Measurements from ENCODE around the gene GXYLT2.

The GXYLT2 gene

DNA sequence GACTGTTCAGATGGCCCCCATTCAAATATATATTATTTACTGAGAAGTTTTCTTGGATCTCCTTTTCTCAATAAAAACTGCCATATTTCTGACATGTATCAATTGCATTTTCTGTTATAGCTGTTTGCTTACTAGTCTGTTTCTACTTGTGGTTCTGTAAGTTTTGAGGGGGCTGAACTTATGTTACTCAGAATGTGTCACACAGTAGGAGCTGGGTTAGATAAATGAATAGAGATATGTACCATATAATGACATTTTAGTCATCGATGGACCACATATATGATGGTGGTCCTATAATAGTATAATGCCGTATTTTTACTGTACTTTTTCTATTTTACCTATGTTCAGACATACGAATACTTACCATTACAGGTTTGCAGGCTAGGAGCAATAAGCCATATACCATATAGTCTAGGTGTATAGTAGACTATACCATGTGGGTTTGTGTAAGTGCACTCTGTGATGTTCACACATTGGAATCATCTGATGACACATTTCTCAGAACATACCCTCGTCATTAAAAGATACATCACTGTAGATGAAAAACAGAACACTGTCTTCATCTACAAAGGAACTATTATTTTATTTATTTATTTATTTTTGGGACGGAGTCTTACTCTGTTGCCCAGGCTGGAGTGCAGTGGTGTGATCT, 131.1 kb downstream of the GXYLT2 start:
- H3K4me3 ChIP-seq (ENCODE audit: low read depth, low read length): no peak overlapping the region
- TF ChIP-seq, protein P1, sequence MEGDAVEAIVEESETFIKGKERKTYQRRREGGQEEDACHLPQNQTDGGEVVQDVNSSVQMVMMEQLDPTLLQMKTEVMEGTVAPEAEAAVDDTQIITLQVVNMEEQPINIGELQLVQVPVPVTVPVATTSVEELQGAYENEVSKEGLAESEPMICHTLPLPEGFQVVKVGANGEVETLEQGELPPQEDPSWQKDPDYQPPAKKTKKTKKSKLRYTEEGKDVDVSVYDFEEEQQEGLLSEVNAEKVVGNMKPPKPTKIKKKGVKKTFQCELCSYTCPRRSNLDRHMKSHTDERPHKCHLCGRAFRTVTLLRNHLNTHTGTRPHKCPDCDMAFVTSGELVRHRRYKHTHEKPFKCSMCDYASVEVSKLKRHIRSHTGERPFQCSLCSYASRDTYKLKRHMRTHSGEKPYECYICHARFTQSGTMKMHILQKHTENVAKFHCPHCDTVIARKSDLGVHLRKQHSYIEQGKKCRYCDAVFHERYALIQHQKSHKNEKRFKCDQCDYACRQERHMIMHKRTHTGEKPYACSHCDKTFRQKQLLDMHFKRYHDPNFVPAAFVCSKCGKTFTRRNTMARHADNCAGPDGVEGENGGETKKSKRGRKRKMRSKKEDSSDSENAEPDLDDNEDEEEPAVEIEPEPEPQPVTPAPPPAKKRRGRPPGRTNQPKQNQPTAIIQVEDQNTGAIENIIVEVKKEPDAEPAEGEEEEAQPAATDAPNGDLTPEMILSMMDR (IDR thresholded peaks at IDR 0.05; ENCODE audit: low read depth, low read length): no peak

DNA sequence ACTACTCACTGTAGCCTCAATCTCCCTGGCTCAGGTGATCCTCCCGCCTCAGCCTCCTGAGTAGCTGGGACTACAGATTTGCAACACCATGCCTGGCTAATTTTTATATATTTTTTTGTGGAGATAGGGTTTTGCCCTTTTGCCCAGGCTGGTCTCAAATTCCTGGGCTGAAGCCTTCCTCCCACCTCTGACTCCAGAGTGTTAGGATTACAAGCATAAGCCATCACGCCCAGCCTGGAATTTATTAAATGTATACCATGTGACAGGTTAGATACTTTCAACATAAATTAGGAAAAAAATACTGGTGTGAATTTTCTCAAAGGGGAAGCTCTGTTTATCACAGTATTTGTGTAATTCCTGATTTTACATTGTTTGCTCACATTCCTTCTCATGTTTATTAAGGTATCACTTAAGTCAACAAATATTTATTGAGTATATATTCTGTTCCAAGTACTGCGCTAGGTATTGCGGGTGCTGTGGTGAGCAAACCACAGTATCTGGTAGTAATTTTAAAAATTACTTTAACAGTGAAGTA, 133.5 kb downstream of the GXYLT2 start:
- TF ChIP-seq, protein P1 (IDR thresholded peaks at IDR 0.05; ENCODE audit: low read depth, low read length): no peak
- H3K4me3 ChIP-seq (ENCODE audit: low read depth, low read length): no peak overlapping the region

DNA sequence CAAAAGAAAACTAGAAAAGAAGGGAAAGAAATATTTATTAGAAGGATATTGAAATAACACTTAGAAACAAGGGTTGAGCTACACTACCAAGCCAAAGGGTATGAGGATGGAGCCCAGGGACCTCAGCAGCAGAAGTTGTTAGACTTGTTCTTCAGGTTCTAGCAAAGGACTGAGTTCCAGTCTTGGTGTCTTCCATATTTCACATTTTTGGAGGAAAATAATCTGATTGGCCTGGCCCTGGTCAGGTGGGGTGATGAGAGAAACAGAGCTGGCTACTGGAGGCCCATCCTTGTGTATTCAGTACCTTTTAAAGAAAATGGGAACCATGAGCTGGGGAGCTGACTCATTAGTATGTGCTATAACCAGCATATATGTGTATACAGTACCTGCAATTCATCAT, 137.0 kb downstream of the GXYLT2 start:
- H3K4me3 ChIP-seq (ENCODE audit: low read depth, low read length): no peak overlapping the region
- TF ChIP-seq, protein P1 (IDR thresholded peaks at IDR 0.05; ENCODE audit: low read depth, low read length): no peak

DNA sequence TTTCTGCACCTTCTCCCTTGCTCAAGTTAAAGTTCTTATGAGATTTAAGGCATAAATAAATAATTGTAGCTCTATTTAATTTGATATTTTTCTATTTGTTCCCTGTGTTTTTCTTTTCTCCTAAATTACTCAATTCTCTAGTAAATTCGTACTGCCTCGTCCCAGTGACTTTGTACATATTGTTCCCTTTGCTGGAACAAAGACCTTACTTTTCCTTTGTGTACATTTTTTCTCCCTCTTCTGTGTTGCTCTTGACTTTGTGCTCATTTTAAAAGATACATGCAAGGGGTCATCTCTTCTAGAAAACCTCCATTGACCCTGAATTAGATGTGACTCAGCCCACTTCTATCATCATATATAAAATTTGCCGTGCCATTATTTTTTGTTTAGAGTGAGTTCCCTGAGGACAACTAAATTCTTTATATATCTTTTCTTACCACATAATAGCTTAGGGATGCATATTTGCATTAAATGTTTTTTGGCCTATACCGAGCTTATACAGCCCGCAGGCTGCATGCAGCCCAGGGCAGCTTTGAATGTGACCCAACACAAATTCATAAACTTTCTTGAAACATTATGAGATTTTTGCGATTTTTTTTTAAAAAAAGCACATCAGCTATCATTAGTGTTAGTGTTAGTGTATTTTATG, 138.4 kb downstream of the GXYLT2 start:
- TF ChIP-seq, protein P1 (IDR thresholded peaks at IDR 0.05; ENCODE audit: low read depth, low read length): no peak
- H3K4me3 ChIP-seq (ENCODE audit: low read depth, low read length): no peak overlapping the region

All from WI38 (cell line).